Mesendoderm (in vitro differentiated cells): ENCODE results near the gene KCNJ9.
"Not testable (repeated sequence)": the region's sequence is repeated elsewhere in the genome, so short reads cannot be mapped to it uniquely, and the experiment has no call there.

ENCODE experiments used
- DNase-seq: peaks from one replicate; pipeline ENCODE4 v3.0.0; 2013
- H2AK5ac ChIP-seq: 2 replicates; pipeline ENCODE4 v1.6.1; 2013; ENCODE audit warnings: low read length, inconsistent platforms
- H2BK120ac ChIP-seq: 2 replicates; pipeline ENCODE4 v1.6.1; 2013; ENCODE audit warnings: low read depth, mild to moderate bottlenecking, low read length, moderate library complexity, mixed read lengths
- H2BK15ac ChIP-seq: replicated peaks from 2 replicates; pipeline ENCODE4 v1.6.1; 2013; ENCODE audit warnings: low read depth, mild to moderate bottlenecking, moderate library complexity
- H2BK5ac ChIP-seq: 2 replicates; pipeline ENCODE4 v1.6.1; 2013; ENCODE audit warnings: low read length, inconsistent platforms
- H3K18ac ChIP-seq: 2 replicates; pipeline ENCODE4 v1.6.1; 2013; ENCODE audit warnings: mild to moderate bottlenecking, low read length, mixed read lengths
- H3K23ac ChIP-seq: one replicate; pipeline ENCODE4 v1.6.1; 2013; ENCODE audit warnings: low read length
- H3K27ac ChIP-seq: 2 replicates; pipeline ENCODE4 v1.5.1; 2013; ENCODE audit warnings: low read depth, mild to moderate bottlenecking, inconsistent platforms, low read length, moderate library complexity
- H3K27me3 ChIP-seq: 2 replicates; pipeline ENCODE4 v1.6.1; 2013; ENCODE audit warnings: low read length, control low read depth, mild to moderate bottlenecking, inconsistent platforms; ENCODE audit not compliant: insufficient read depth, poor library complexity
- H3K36me3 ChIP-seq: 2 replicates; pipeline ENCODE4 v1.6.1; 2013; ENCODE audit warnings: low read length, inconsistent platforms; ENCODE audit not compliant: control insufficient read depth, insufficient read depth
- H3K4ac ChIP-seq: one replicate; pipeline ENCODE4 v1.6.1; 2013; ENCODE audit warnings: low read depth, mild to moderate bottlenecking, low read length, moderate library complexity
- H3K4me1 ChIP-seq: 2 replicates; pipeline ENCODE4 v1.6.1; 2013; ENCODE audit warnings: low read depth, low read length, inconsistent platforms; ENCODE audit not compliant: control insufficient read depth
- H3K4me2 ChIP-seq: 2 replicates; pipeline ENCODE4 v1.6.1; 2013; ENCODE audit warnings: low read length
- H3K4me3 ChIP-seq: 2 replicates; pipeline ENCODE4 v1.5.1; 2013; ENCODE audit warnings: mild to moderate bottlenecking, low read length
- H3K56ac ChIP-seq: one replicate; pipeline ENCODE4 v1.6.1; 2013; ENCODE audit warnings: low read length
- H3K79me1 ChIP-seq: 2 replicates; pipeline ENCODE4 v1.6.1; 2013; ENCODE audit warnings: low read length, inconsistent platforms
- H3K79me2 ChIP-seq: 2 replicates; pipeline ENCODE4 v1.6.1; 2013; ENCODE audit warnings: mild to moderate bottlenecking, low read length; ENCODE audit not compliant: control insufficient read depth, insufficient read depth
- H3K9ac ChIP-seq: 2 replicates; pipeline ENCODE4 v1.6.1; 2013; ENCODE audit warnings: low read length, inconsistent platforms
- H4K5ac ChIP-seq: one replicate; pipeline ENCODE4 v1.6.1; 2013; ENCODE audit warnings: low read length
- H4K8ac ChIP-seq: one replicate; pipeline ENCODE4 v1.6.1; 2013; ENCODE audit warnings: low read depth, mild to moderate bottlenecking, control low read depth, low read length, moderate library complexity
- WGBS: extraction: QIAGEN DNeasy Blood & Tissue Kit; methylation state at CpG from one replicate; pipeline ENCODE4 v1.1.7; 2013; ENCODE audit warnings: low lambda C conversion rate, missing lambda C conversion rate; ENCODE audit not compliant: insufficient coverage; ENCODE audit errors: extremely low coverage; 5-methylcytosine and 5-hydroxymethylcytosine counted together

The KCNJ9 gene

DNA sequence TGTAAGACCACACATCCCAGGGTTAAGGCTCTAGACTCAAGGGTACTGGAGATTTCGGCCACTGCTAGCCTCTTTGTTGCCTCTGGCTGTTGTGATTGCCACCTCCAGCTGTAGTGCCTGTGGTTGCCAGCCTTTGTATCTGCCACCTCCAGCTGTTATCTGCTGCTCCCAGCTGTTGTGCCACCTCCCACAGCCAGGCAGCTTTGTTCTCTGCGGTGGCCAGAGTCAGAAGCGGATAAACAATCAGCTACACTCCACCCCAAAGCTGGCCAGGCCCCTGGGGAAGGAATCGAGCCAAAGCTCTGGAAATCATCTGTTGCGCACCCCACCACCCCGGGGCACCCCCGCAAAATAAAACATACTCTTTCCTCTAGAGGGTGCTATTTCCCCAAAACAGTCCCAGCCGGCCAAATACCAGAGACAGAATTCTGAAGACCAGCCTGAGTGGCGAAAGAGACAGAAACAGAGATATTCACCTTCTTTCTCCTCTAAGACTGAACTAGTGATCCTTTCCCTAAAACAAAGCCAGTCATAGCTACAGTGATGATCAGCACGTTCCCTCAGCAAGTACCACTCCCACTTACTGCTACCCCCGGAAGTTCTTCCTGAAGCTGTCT lies 34.7 kb upstream of the KCNJ9 start:
- H3K4me3 ChIP-seq = no peak overlapping the region
- peak; percentile 86 for DNase-seq

GRCh38 chr1:160047111-160047991 lies 34.0 kb upstream of the KCNJ9 start:
- no peak overlapping the region for H2BK5ac ChIP-seq
- H3K4me3 ChIP-seq = no peak overlapping the region
- H3K36me3 ChIP-seq = no peaks in the 10 kb centered on the region
- H3K27me3 ChIP-seq = no peaks in the 10 kb centered on the region
- H3K56ac ChIP-seq = peak overlapping the region; percentile 37
- no peak for DNase-seq
- peaks cover 5% of the 10 kb centered on the region for H3K4me1 ChIP-seq
- H2BK120ac ChIP-seq = no peak overlapping the region
- no peaks in the 10 kb centered on the region for H3K79me1 ChIP-seq
- no peak overlapping the region for H2BK15ac ChIP-seq
- no peaks in the 10 kb centered on the region for H3K79me2 ChIP-seq
- H4K8ac ChIP-seq = no peak overlapping the region
- no peak overlapping the region for H4K5ac ChIP-seq
- no CpG with 5 or more reads among the region's 9 CpGs for WGBS
- H3K23ac ChIP-seq = no peak overlapping the region
- no peak overlapping the region for H3K18ac ChIP-seq
- H3K9ac ChIP-seq = peak overlapping the region; percentile 20
- H3K4me2 ChIP-seq = no peak overlapping the region
- H2AK5ac ChIP-seq = no peak overlapping the region
- H3K27ac ChIP-seq = no peak overlapping the region
- no peak overlapping the region for H3K4ac ChIP-seq

More for the DNA sequence above, 34.7 kb upstream of the KCNJ9 start:
- H3K23ac ChIP-seq = no peak overlapping the region
- no peak overlapping the region for H3K18ac ChIP-seq
- H3K56ac ChIP-seq = peak overlapping the region; percentile 57
- no peaks in the 10 kb centered on the region for H3K27me3 ChIP-seq
- no peak overlapping the region for H3K4ac ChIP-seq
- H4K5ac ChIP-seq = no peak overlapping the region
- no peak overlapping the region for H2BK15ac ChIP-seq
- H3K9ac ChIP-seq = peak overlapping the region; percentile 20
- H3K79me2 ChIP-seq = no peaks in the 10 kb centered on the region
- H2BK120ac ChIP-seq = no peak overlapping the region
- H2BK5ac ChIP-seq = no peak overlapping the region
- H2AK5ac ChIP-seq = no peak overlapping the region
- H4K8ac ChIP-seq = no peak overlapping the region
- peaks cover 5% of the 10 kb centered on the region for H3K4me1 ChIP-seq
- H3K36me3 ChIP-seq = no peaks in the 10 kb centered on the region
- H3K4me2 ChIP-seq = no peak overlapping the region
- H3K27ac ChIP-seq = no peak overlapping the region
- WGBS = no CpG with 5 or more reads among the region's 11 CpGs
- H3K79me1 ChIP-seq = no peaks in the 10 kb centered on the region

DNA sequence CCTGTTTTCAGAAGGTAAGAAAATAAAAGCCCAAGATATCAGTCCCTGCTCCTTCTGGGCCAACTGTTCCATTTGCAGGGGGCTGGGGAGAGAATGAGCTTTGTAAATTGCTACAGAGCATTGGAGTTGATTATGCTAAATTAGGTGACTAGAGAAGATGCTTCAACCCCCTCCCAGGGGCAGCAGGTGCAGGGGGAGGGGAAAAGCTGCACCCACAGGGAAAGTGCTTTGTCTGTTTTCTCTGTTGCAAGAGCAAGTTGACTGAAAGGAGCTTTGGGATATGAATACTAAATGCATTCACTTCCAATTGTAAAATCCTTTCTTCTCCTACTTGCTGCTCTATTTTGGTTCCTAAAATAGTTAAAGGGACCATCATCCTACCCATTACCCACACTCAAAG lies 33.0 kb upstream of the KCNJ9 start:
- Histone ChIP-seq H3K18ac (no peak overlapping the region), H3K4ac (no peak overlapping the region), H2BK120ac (no peak overlapping the region), H3K79me1 (no peaks in the 10 kb centered on the region), H2BK15ac (no peak overlapping the region), H2BK5ac (no peak overlapping the region), H3K27ac (no peak overlapping the region), H2AK5ac (no peak overlapping the region), H3K56ac (no peak overlapping the region), H4K5ac (no peak overlapping the region), H3K79me2 (no peaks in the 10 kb centered on the region), H3K9ac (no peak overlapping the region), H3K27me3 (no peaks in the 10 kb centered on the region), H3K4me3 (no peak overlapping the region), H3K4me2 (no peak overlapping the region), H4K8ac (no peak overlapping the region), H3K23ac (no peak overlapping the region), H3K36me3 (no peaks in the 10 kb centered on the region), H3K4me1 (peaks cover 5% of the 10 kb centered on the region)
- no peak for DNase-seq

DNA sequence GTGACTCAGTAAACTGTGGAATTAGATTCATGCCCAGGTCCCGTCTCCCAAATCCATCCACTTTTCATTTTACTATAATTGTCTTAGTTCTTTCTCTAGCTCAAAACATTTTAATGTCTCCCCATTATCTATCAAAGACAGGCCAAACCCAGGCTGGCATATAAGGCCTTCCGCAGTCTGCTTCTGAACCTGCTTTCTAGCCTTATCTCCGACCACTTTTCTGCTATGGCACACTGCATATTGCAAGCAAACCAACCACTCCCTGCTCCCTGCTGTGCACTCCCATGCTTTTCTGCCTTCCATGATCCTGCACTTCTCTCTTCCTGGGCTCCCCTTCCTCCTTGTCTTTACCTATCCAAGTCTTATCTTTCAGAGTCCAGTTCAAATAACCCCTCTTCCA lies 32.2 kb upstream of the KCNJ9 start:
- no peak overlapping the region for H3K18ac ChIP-seq
- H4K5ac ChIP-seq = no peak overlapping the region
- no peak overlapping the region for H3K4ac ChIP-seq
- no peak overlapping the region for H3K9ac ChIP-seq
- no peaks in the 10 kb centered on the region for H3K79me1 ChIP-seq
- no peak overlapping the region for H3K56ac ChIP-seq
- H3K79me2 ChIP-seq = no peaks in the 10 kb centered on the region
- no peak for DNase-seq
- no peak overlapping the region for H3K23ac ChIP-seq
- H2BK15ac ChIP-seq = no peak overlapping the region
- no peak overlapping the region for H3K4me3 ChIP-seq
- H3K36me3 ChIP-seq = no peaks in the 10 kb centered on the region
- no peak overlapping the region for H3K4me2 ChIP-seq
- no peak overlapping the region for H4K8ac ChIP-seq
- no peak overlapping the region for H2BK120ac ChIP-seq
- no peak overlapping the region for H2AK5ac ChIP-seq
- H3K27ac ChIP-seq = no peak overlapping the region
- H2BK5ac ChIP-seq = no peak overlapping the region
- peaks cover 5% of the 10 kb centered on the region for H3K4me1 ChIP-seq
- no peaks in the 10 kb centered on the region for H3K27me3 ChIP-seq
- WGBS = no CpG with 5 or more reads among the region's 3 CpGs

- not testable (repeated sequence) for H3K56ac ChIP-seq, H2BK15ac ChIP-seq, H3K79me1 ChIP-seq, H3K4me2 ChIP-seq, DNase-seq, H3K36me3 ChIP-seq, H3K9ac ChIP-seq, H3K27ac ChIP-seq, H3K18ac ChIP-seq, H4K8ac ChIP-seq, H2BK5ac ChIP-seq, H3K27me3 ChIP-seq, H3K23ac ChIP-seq, H3K4me1 ChIP-seq, H4K5ac ChIP-seq, H3K4ac ChIP-seq, H2BK120ac ChIP-seq, H3K79me2 ChIP-seq, H3K4me3 ChIP-seq, H2AK5ac ChIP-seq
- WGBS = no CpG with 5 or more reads among the region's 2 CpGs
These were observed 31.2 kb upstream of the KCNJ9 start for GRCh38 chr1:160050182-160050581.
